HL-60 (cell line): ENCODE data around the gene SLC35B2.

Experiments
- CTCF ChIP-seq: IDR thresholded peaks from one replicate; pipeline ENCODE4 v1.5.1; 2011; ENCODE audit warnings: low read length, control low read depth, inconsistent platforms; ENCODE audit not compliant: insufficient read depth
- GABPA ChIP-seq: IDR thresholded peaks from 2 replicates; pipeline ENCODE4 v1.6.1; 2012; ENCODE audit warnings: low read depth
- POLR2AphosphoS5 ChIP-seq: IDR thresholded peaks from 2 replicates; pipeline ENCODE4 v1.6.1; 2012; ENCODE audit warnings: low read depth
- REST ChIP-seq: IDR thresholded peaks from 2 replicates; pipeline ENCODE4 v1.6.1; 2012; ENCODE audit warnings: low read depth; ENCODE audit not compliant: insufficient replicate concordance

GRCh38 chr6:44277763-44278162, 20.4 kb upstream of the SLC35B2 start:
- no peak for TF ChIP-seq CTCF
- no peak for TF ChIP-seq GABPA
- TF ChIP-seq POLR2AphosphoS5: no peak
- no peak for TF ChIP-seq REST
